Gastroesophageal sphincter (tissue), 4 donors: ENCODE measurements around the gene TEPSIN. TPM values are rescaled to one million over a fixed set of nuclear protein-coding genes. Genes with fewer than 3 reads are reported as not detected.

Source experiments
- ATAC-seq: fragments of 150-250 bp; one replicate; pipeline ENCODE4 v1.9.1; 2016; ENCODE audit warnings: mild to moderate bottlenecking, moderate library complexity
- H3K27ac ChIP-seq, 4 donors: fragments of 200-600 bp; sonication (generic) in 3 of 4; 1 replicate in 3 of 4; 2 replicates in 1 of 4; pipeline ENCODE4 v1.5.1; 2016 to 2019
- H3K27me3 ChIP-seq: fragments of 200-600 bp; sonication (generic); one replicate; pipeline ENCODE4 v1.5.1; 2019
- H3K36me3 ChIP-seq, 2 donors: fragments of 200-600 bp; sonication (generic); one replicate each; pipeline ENCODE4 v1.5.1; 2019; ENCODE audit warnings: control low read depth in 1 of 2
- H3K4me1 ChIP-seq, 3 donors: fragments of 200-600 bp; sonication (generic); 1 replicate in 2 of 3; 2 replicates in 1 of 3; pipeline ENCODE4 v1.5.1; 2016 to 2019; ENCODE audit warnings: control low read depth in 2 of 3
- H3K4me3 ChIP-seq, 2 donors: fragments of 200-600 bp; sonication (generic); one replicate each; pipeline ENCODE4 v1.5.1; 2019; ENCODE audit warnings: mild to moderate bottlenecking in 1 of 2, moderate library complexity in 1 of 2
- H3K9me3 ChIP-seq, 3 donors: fragments of 200-600 bp; sonication (generic); one replicate each; pipeline ENCODE4 v1.5.1; 2017 to 2019; ENCODE audit warnings: control low read depth in 2 of 3
- CTCF ChIP-seq, 4 experiments: fragments of 200-600 bp in 2 of 4; fragments of 450-650 bp in 2 of 4; sonication (generic) in 1 of 4; IDR thresholded peaks; one replicate each; pipeline ENCODE4 v1.5.1; 2017 to 2019; ENCODE audit warnings: antibody characterized with exemption in 4 of 4, mild to moderate bottlenecking in 2 of 4, moderate library complexity in 2 of 4
- EP300 ChIP-seq: sonication (generic); formaldehyde crosslinking; IDR thresholded peaks from one replicate; pipeline ENCODE4 v1.6.1; 2017; ENCODE audit warnings: antibody characterized with exemption, mild to moderate bottlenecking
- POLR2A ChIP-seq, 2 donors: fragments of 450-650 bp; IDR thresholded peaks; one replicate each; pipeline ENCODE4 v1.6.1; 2017; ENCODE audit warnings: antibody characterized with exemption in 2 of 2, mild to moderate bottlenecking in 2 of 2, moderate library complexity in 1 of 2
- POLR2AphosphoS5 ChIP-seq: sonication (generic); formaldehyde crosslinking; IDR thresholded peaks from one replicate; pipeline ENCODE4 v1.6.1; 2017; ENCODE audit warnings: antibody characterized with exemption
- WGBS, 2 donors: methylation state at CpG; one replicate each; pipeline ENCODE4 v1.1.5; 2018; ENCODE audit warnings: low coverage in 1 of 2; 5-methylcytosine and 5-hydroxymethylcytosine counted together
- total RNA-seq, 4 donors: library from RNA; depleted of rRNA; stranded (reverse); fragments of >200 nt; gene quantifications; one replicate each; pipeline ENCODE4 v1.1.0, GENCODE V29; 2016

Gene TEPSIN
- total RNA-seq, 4 donors from 2014 or later: 8.0 to 43.0 (median 23.5) TPM

GRCh38 chr17:81203136-81203535 is 35.7 kb downstream of the TEPSIN start:
- no peak overlapping the region for H3K4me3 ChIP-seq
- no peaks in the 10 kb centered on the region for H3K27me3 ChIP-seq
- no peak for ATAC-seq
- H3K36me3 ChIP-seq: peaks cover 0 to 76% of the 10 kb centered on the region in 2 donors
- H3K27ac ChIP-seq: no peak overlapping the region
- WGBS, 2 donors: no CpG with 5 or more reads among the region's 20 CpGs
- no peaks in the 10 kb centered on the region for H3K4me1 ChIP-seq
- TF ChIP-seq CTCF (IDR thresholded peaks at IDR 0.05) (no peak), EP300 (no peak), POLR2AphosphoS5 (no peak), POLR2A (IDR thresholded peaks at IDR 0.05) (no peak)
- H3K9me3 ChIP-seq: no peaks in the 10 kb centered on the region

- Histone ChIP-seq H3K4me1 (peaks cover 0 to 3% (median 0%) of the 10 kb centered on the region in 3 donors), H3K27me3 (no peaks in the 10 kb centered on the region), H3K27ac (no peak overlapping the region), H3K36me3 (peaks cover 0 to 82% of the 10 kb centered on the region in 2 donors), H3K9me3 (no peaks in the 10 kb centered on the region), H3K4me3 (no peak overlapping the region)
- no peak for ATAC-seq
- 100% methylated on average over 2 of the region's 10 CpGs; no CpG with 5 or more reads in 1 of the 2 donors for whole genome bisulfite sequencing, 2 donors
- TF ChIP-seq POLR2AphosphoS5: no peak
- no peak for TF ChIP-seq EP300
- TF ChIP-seq POLR2A (IDR thresholded peaks at IDR 0.05): no peak
- TF ChIP-seq CTCF (IDR thresholded peaks at IDR 0.05): no peak
These were observed 36.5 kb downstream of the TEPSIN start for GRCh38 chr17:81202318-81202717.

- H3K27ac ChIP-seq: no peak overlapping the region
- H3K9me3 ChIP-seq: no peaks in the 10 kb centered on the region
- ATAC-seq: peak; percentile 52
- 6 to 55% methylated on average over 3 to 9 of the region's 27 CpGs for WGBS, 2 donors
- no peak for TF ChIP-seq EP300
- TF ChIP-seq CTCF (IDR thresholded peaks at IDR 0.05): peak in 3 of 4 experiments; percentile 47 to 61 (median 59)
- no peak for TF ChIP-seq POLR2AphosphoS5
- H3K4me1 ChIP-seq: peaks cover 0 to 4% (median 0%) of the 10 kb centered on the region in 3 donors
- no peak overlapping the region for H3K4me3 ChIP-seq
- peaks cover 0 to 83% of the 10 kb centered on the region in 2 donors for H3K36me3 ChIP-seq
- H3K27me3 ChIP-seq: no peaks in the 10 kb centered on the region
These were observed 37.9 kb downstream of the TEPSIN start for GRCh38 chr17:81200695-81201580.

GRCh38 chr17:81200201-81200600 is 38.7 kb downstream of the TEPSIN start:
- Histone ChIP-seq H3K36me3 (peaks cover 0 to 84% of the 10 kb centered on the region in 2 donors), H3K4me1 (peaks cover 0 to 4% (median 0%) of the 10 kb centered on the region in 3 donors), H3K9me3 (no peaks in the 10 kb centered on the region), H3K27me3 (no peaks in the 10 kb centered on the region), H3K4me3 (no peak overlapping the region), H3K27ac (no peak overlapping the region)
- ATAC-seq: no peak
- WGBS, 2 donors: no CpG with 5 or more reads among the region's 18 CpGs
- TF ChIP-seq POLR2A (IDR thresholded peaks at IDR 0.05) (no peak), POLR2AphosphoS5 (no peak), EP300 (no peak)

- ATAC-seq: no peak
- H3K27me3 ChIP-seq: no peaks in the 10 kb centered on the region
- peaks cover 0 to 84% of the 10 kb centered on the region in 2 donors for H3K36me3 ChIP-seq
- H3K4me3 ChIP-seq: no peak overlapping the region
- no CpG with 5 or more reads among the region's 18 CpGs for WGBS, 2 donors
- no peaks in the 10 kb centered on the region for H3K9me3 ChIP-seq
- TF ChIP-seq CTCF (IDR thresholded peaks at IDR 0.05): no peak
- no peak for TF ChIP-seq EP300
- TF ChIP-seq POLR2A (IDR thresholded peaks at IDR 0.05): no peak
- TF ChIP-seq POLR2AphosphoS5: no peak
- H3K27ac ChIP-seq: no peak overlapping the region
- peaks cover 0 to 4% (median 0%) of the 10 kb centered on the region in 3 donors for H3K4me1 ChIP-seq
These were observed 39.4 kb downstream of the TEPSIN start for GRCh38 chr17:81199482-81199830.
